BE2C (cell line): Measurements from ENCODE around the gene KRT35.

ENCODE experiments used
- DNase-seq: peaks from one replicate; pipeline ENCODE4 v3.0.0-alpha.2; 2020
- H3K27me3 ChIP-seq: fragments of 250-450 bp; sonication (Bioruptor Pico); 2 replicates; pipeline ENCODE4 v1.5.1; 2020; ENCODE audit warnings: mild to moderate bottlenecking
- H3K36me3 ChIP-seq: fragments of 250-450 bp; sonication (Bioruptor Pico); 2 replicates; pipeline ENCODE4 v1.5.1; 2020; ENCODE audit warnings: mild to moderate bottlenecking
- H3K4me1 ChIP-seq: fragments of 250-450 bp; sonication (Bioruptor Pico); 2 replicates; pipeline ENCODE4 v1.5.1; 2020
- H3K4me3 ChIP-seq: 2 replicates; pipeline ENCODE4 v1.5.1; 2011; ENCODE audit warnings: low read depth, low read length
- H3K9me3 ChIP-seq: fragments of 250-450 bp; sonication (Bioruptor Pico); 2 replicates; pipeline ENCODE4 v1.5.1; 2020
- TF ChIP-seq, protein P1 (sequence below): IDR thresholded peaks from 2 replicates; pipeline ENCODE4 v1.5.1; 2012; ENCODE audit warnings: mild to moderate bottlenecking, low read depth, low read length

The KRT35 gene

DNA sequence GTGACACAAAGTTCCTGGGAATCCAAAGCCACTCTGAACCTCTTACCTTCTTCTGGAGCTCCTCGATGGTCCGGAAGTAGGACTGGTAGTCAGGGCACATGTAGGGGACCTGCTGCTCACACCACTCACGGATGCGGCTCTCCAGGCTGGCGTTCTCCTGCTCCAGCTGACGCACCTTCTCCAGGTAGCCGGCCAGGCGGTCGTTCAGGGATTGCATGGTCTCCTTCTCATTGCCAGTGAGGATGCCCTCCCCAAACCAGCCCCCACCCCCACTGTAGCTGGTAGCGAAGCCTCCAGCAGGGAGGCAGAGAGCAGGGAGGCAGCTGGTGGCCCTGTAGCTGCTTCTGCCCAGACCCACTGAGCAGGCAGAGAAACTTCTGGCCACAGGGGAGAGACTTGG is 370 bp downstream of the KRT35 start:
- Histone ChIP-seq H3K4me1 (peaks cover 11% of the 10 kb centered on the region), H3K27me3 (no peaks in the 10 kb centered on the region), H3K4me3 (no peak overlapping the region), H3K9me3 (no peaks in the 10 kb centered on the region), H3K36me3 (no peaks in the 10 kb centered on the region)
- no peak for DNase-seq
- TF ChIP-seq, protein P1, sequence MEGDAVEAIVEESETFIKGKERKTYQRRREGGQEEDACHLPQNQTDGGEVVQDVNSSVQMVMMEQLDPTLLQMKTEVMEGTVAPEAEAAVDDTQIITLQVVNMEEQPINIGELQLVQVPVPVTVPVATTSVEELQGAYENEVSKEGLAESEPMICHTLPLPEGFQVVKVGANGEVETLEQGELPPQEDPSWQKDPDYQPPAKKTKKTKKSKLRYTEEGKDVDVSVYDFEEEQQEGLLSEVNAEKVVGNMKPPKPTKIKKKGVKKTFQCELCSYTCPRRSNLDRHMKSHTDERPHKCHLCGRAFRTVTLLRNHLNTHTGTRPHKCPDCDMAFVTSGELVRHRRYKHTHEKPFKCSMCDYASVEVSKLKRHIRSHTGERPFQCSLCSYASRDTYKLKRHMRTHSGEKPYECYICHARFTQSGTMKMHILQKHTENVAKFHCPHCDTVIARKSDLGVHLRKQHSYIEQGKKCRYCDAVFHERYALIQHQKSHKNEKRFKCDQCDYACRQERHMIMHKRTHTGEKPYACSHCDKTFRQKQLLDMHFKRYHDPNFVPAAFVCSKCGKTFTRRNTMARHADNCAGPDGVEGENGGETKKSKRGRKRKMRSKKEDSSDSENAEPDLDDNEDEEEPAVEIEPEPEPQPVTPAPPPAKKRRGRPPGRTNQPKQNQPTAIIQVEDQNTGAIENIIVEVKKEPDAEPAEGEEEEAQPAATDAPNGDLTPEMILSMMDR, result no peak

- H3K4me1 ChIP-seq, result peaks cover 11% of the 10 kb centered on the region
- DNase-seq, result no peak
- TF ChIP-seq, protein P1, result no peak
Measured at GRCh38 chr17:41480136-41480535, 815 bp downstream of the KRT35 start.

DNA sequence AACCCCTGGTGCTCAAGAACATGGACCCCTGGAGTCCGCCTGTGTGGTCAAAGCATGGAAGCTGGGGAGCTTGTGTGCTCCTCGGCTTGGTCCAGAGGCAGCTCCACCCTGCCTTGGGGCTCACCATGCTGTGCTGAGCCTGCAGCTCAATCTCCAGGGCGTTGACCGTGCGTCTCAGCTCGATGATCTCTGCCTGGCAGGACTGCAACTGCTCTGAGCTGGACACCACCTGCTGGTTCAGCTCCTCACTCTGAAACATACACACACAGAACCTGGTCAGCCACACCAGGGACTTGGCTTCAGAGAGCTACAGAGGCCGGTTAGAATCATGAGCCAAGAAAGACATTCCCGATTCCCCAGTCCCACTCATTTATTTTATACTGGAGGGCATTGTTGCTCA is 2.7 kb downstream of the KRT35 start:
- TF ChIP-seq, protein P1, result no peak
- no peak overlapping the region for H3K4me3 ChIP-seq
- DNase-seq, result no peak
- H3K27me3 ChIP-seq, result no peaks in the 10 kb centered on the region
- H3K9me3 ChIP-seq, result no peaks in the 10 kb centered on the region
- H3K36me3 ChIP-seq, result no peaks in the 10 kb centered on the region
- H3K4me1 ChIP-seq, result 0 out of 2 replicates have a peak, but pooled peaks cover under 1% of the 10 kb centered on the region

More at GRCh38 chr17:41480136-41480535, 815 bp downstream of the KRT35 start:
- no peak overlapping the region for H3K4me3 ChIP-seq
- no peaks in the 10 kb centered on the region for H3K36me3 ChIP-seq
- H3K27me3 ChIP-seq, result no peaks in the 10 kb centered on the region
- H3K9me3 ChIP-seq, result no peaks in the 10 kb centered on the region

GRCh38 chr17:41476866-41477815 is 3.8 kb downstream of the KRT35 start:
- H3K27me3 ChIP-seq, result no peaks in the 10 kb centered on the region
- no peak overlapping the region for H3K4me3 ChIP-seq
- H3K4me1 ChIP-seq, result no peaks in the 10 kb centered on the region
- H3K9me3 ChIP-seq, result no peaks in the 10 kb centered on the region
- TF ChIP-seq, protein P1, result no peak
- no peak for DNase-seq
- H3K36me3 ChIP-seq, result no peaks in the 10 kb centered on the region

DNA sequence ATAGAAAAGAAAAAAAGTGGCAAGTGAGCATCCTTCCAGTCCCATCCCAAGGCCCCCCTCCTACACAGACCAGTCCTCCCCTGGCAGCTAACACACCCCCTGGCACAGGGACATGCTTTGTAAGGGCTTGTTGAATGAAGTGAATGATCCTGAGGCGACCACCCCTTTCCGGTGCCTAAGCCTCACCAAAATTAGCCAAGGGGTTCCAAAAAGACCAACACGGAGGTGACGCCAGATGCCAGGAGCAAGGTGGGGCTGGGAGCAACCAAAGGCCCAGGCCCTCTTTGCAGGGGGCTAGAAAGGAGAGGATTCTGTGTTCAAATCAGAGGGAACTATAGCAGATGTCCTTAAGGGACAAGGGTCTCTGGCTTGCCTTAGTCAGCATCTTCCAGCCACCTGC is 5.5 kb downstream of the KRT35 start:
- Histone ChIP-seq H3K36me3 (no peaks in the 10 kb centered on the region), H3K27me3 (no peaks in the 10 kb centered on the region), H3K4me1 (no peaks in the 10 kb centered on the region), H3K9me3 (no peaks in the 10 kb centered on the region), H3K4me3 (no peak overlapping the region)
- no peak for DNase-seq
- TF ChIP-seq, protein P1, result no peak

DNA sequence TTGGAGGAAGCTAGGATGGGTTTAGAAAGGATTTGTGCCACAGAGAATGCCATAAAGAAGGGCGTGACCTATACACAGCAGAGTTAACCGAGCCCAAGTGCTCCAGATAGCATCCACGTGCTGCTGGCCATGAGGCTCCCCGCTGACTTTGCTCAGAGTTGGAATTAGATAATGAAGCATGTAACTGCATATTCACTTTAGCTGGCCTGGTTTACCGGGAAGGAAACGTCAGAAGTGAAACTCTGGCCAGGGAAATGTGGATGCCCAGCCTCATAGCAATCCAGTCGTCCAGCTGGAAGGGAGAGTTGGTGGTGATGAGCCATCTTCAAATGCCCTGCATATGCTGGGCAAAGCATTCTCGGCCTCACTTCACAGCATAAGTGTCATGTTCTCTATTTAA is 6.1 kb downstream of the KRT35 start:
- DNase-seq, result no peak
- Histone ChIP-seq H3K4me3 (no peak overlapping the region), H3K9me3 (no peaks in the 10 kb centered on the region), H3K4me1 (no peaks in the 10 kb centered on the region), H3K27me3 (no peaks in the 10 kb centered on the region), H3K36me3 (no peaks in the 10 kb centered on the region)
- TF ChIP-seq, protein P1, result no peak
